DOHH2 (cell line): Measurements from ENCODE around the gene CCDC158.

Experiments used
- EZH2phosphoT487 ChIP-seq: fragments of 200-600 bp; sonication (generic); IDR thresholded peaks from 2 replicates; pipeline ENCODE4 v1.6.1; 2017; ENCODE audit warnings: borderline replicate concordance, mild to moderate bottlenecking, antibody characterized with exemption, low read length, moderate library complexity, mixed read lengths
- TF ChIP-seq, protein P1 (sequence below): fragments of 200-600 bp; sonication (generic); IDR thresholded peaks from one replicate; pipeline ENCODE4 v1.5.1; 2014; ENCODE audit warnings: antibody characterized with exemption, mild to moderate bottlenecking, low read depth, low read length; ENCODE audit not compliant: poor library complexity, severe bottlenecking

DNA sequence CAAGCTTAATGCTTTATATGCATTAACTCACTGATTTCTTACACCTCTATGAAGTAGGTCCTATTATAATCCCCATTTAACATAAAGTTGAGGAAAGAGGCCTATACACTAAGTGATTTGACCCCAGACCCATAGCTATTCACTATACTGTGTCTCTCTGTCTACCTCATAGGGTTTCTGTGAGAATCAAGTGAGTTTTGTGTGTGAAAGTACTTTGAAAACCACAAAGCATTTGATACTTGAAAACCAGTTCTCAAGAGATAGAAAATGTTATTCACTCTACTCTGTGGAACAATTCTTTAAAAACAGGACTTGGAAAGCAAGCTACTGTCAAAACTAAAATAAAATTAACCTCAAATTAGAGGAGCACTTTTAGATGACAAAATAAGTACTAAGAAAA, 49.1 kb upstream of the CCDC158 start:
- TF ChIP-seq, protein P1, sequence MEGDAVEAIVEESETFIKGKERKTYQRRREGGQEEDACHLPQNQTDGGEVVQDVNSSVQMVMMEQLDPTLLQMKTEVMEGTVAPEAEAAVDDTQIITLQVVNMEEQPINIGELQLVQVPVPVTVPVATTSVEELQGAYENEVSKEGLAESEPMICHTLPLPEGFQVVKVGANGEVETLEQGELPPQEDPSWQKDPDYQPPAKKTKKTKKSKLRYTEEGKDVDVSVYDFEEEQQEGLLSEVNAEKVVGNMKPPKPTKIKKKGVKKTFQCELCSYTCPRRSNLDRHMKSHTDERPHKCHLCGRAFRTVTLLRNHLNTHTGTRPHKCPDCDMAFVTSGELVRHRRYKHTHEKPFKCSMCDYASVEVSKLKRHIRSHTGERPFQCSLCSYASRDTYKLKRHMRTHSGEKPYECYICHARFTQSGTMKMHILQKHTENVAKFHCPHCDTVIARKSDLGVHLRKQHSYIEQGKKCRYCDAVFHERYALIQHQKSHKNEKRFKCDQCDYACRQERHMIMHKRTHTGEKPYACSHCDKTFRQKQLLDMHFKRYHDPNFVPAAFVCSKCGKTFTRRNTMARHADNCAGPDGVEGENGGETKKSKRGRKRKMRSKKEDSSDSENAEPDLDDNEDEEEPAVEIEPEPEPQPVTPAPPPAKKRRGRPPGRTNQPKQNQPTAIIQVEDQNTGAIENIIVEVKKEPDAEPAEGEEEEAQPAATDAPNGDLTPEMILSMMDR: no peak
- TF ChIP-seq EZH2phosphoT487: no peak
